Spleen (tissue), 11 donors: Measurements from ENCODE around the gene ADGRB2. TPM values are rescaled to one million over a fixed set of nuclear protein-coding genes. Genes with fewer than 3 reads are reported as not detected.

ENCODE experiments used
- DNase-seq: peaks from one replicate; pipeline ENCODE4 v3.0.0-alpha.2; 2020
- H3K27ac ChIP-seq, 8 donors: fragments of 200-600 bp; sonication (generic) in 7 of 8; 1 replicate in 4 of 8; 2 replicates in 4 of 8; pipeline versions ENCODE4 v1.5.0 to v1.8.0; 2016 to 2021; ENCODE audit warnings: inconsistent platforms in 4 of 8, mild to moderate bottlenecking in 4 of 8, moderate library complexity in 1 of 8
- H3K27me3 ChIP-seq, 7 donors: fragments of 200-600 bp; sonication (generic) in 6 of 7; replicated peaks in 1 of 7; 1 replicate in 4 of 7; 2 replicates in 3 of 7; pipeline versions ENCODE4 v1.5.0 to v1.8.0; 2016 to 2021; ENCODE audit warnings: inconsistent platforms in 3 of 7, mild to moderate bottlenecking in 1 of 7
- H3K36me3 ChIP-seq, 6 donors: fragments of 200-600 bp; sonication (generic) in 5 of 6; 1 replicate in 4 of 6; 2 replicates in 2 of 6; pipeline versions ENCODE4 v1.5.0 to v1.8.0; 2016 to 2021; ENCODE audit warnings: inconsistent platforms in 2 of 6
- H3K4me1 ChIP-seq, 6 donors: fragments of 200-600 bp; sonication (generic) in 5 of 6; 1 replicate in 3 of 6; 2 replicates in 3 of 6; pipeline versions ENCODE4 v1.5.0 to v1.8.0; 2016 to 2021; ENCODE audit warnings: inconsistent platforms in 3 of 6
- H3K4me3 ChIP-seq, 8 donors: fragments of 200-600 bp; sonication (generic) in 7 of 8; 1 replicate in 4 of 8; 2 replicates in 4 of 8; pipeline versions ENCODE4 v1.5.0 to v1.8.0; 2016 to 2021; ENCODE audit warnings: inconsistent platforms in 4 of 8, mild to moderate bottlenecking in 4 of 8, moderate library complexity in 2 of 8
- H3K9me3 ChIP-seq, 8 donors: fragments of 200-600 bp; sonication (generic) in 7 of 8; 1 replicate in 4 of 8; 2 replicates in 4 of 8; pipeline versions ENCODE4 v1.5.0 to v1.8.0; 2016 to 2021; ENCODE audit warnings: inconsistent platforms in 4 of 8
- CTCF ChIP-seq, 11 experiments: fragments of 200-600 bp in 7 of 11; fragments of 450-650 bp in 4 of 11; sonication (generic) in 4 of 11; IDR thresholded peaks in 8 of 11; conservative IDR thresholded peaks in 3 of 11; 1 replicate in 7 of 11; 2 replicates in 4 of 11; pipeline versions ENCODE4 v1.4.0 to v1.8.0; 2016 to 2021; ENCODE audit warnings: antibody characterized with exemption in 11 of 11, inconsistent platforms in 4 of 11, mild to moderate bottlenecking in 1 of 11
- POLR2A ChIP-seq, 3 donors: fragments of 450-650 bp; IDR thresholded peaks; one replicate each; pipeline ENCODE4 v1.5.1; 2017; ENCODE audit warnings: antibody characterized with exemption in 3 of 3, mild to moderate bottlenecking in 1 of 3
- POLR2AphosphoS5 ChIP-seq, 3 donors: sonication (generic); formaldehyde crosslinking; IDR thresholded peaks; one replicate each; pipeline ENCODE4 v1.5.1; 2017; ENCODE audit warnings: antibody characterized with exemption in 3 of 3
- WGBS, 5 donors: extraction: QIAGEN DNeasy Blood & Tissue Kit in 3 of 5; methylation state at CpG; one replicate each; pipeline versions ENCODE4 v1.1.5 to v1.1.7; 2013 to 2018; 5-methylcytosine and 5-hydroxymethylcytosine counted together
- intact Hi-C: fragments of 100-400 bp; cut with DNase I; formaldehyde crosslinking; loops from one replicate; pipeline ENCODE4 v1.15.0; 2023; ENCODE audit warnings: low total_unique reads
- polyA plus RNA-seq, 3 donors: library from polyadenylated mRNA; stranded (reverse); fragments of 200-250 nt; gene quantifications; one replicate each; pipeline ENCODE4 v1.2.1, GENCODE V29; 2013
- total RNA-seq, 7 donors: library from RNA; depleted of rRNA in 3 of 7; stranded (reverse); fragments of >200 nt in 3 of 7; fragmentation: NEBNext Ultra II Directional in 4 of 7; extraction: Animal tissue kit (Norgen Biotek cat#: 25700) in 4 of 7; gene quantifications; one replicate each; pipeline versions ENCODE4 v1.1.0 to v1.2.1, GENCODE V29; 2016 to 2021
- donor health status: healthy with polysubstance abuse.
- donor health status: DM: no; HTN: no; CAD: no; lungs with moderate emphysema.
- donor health status: DM: no; HTN: no; CAD: no.
- donor health status: Bipolar disorder and iron deficiency.
- donor health status: healthy.
- donor health status: DM: no; HTN: no; CAD: no.
- donor health status: DM: yes; HTN: yes; CAD: no.

The ADGRB2 gene
- total and polyA plus RNA-seq, 10 donors, result 0.52 to 5.1 (median 1.5) TPM

- Histone ChIP-seq H3K4me3 (no peak overlapping the region), H3K36me3 (no peaks in the 10 kb centered on the region), H3K27ac (no peak overlapping the region), H3K27me3 (peaks cover 0 to 12% (median 0%) of the 10 kb centered on the region in 7 donors), H3K4me1 (peaks cover 0 to 70% (median 65%) of the 10 kb centered on the region in 6 donors), H3K9me3 (no peaks in the 10 kb centered on the region)
- no peak for DNase-seq
- no peak for TF ChIP-seq POLR2AphosphoS5 (IDR thresholded peaks at IDR 0.05)
- no peak for TF ChIP-seq POLR2A (IDR thresholded peaks at IDR 0.05)
- no peak for TF ChIP-seq CTCF (IDR thresholded peaks at IDR 0.05 in 8 of 11, conservative IDR thresholded peaks at IDR 0.05 in 3 of 11)
- WGBS, 5 donors, result 61 to 74% (median 65%) methylated on average over 4 of the region's 4 CpGs
- intact Hi-C loops, result no loop called here
Observed at GRCh38 chr1:31748365-31748764, 15.8 kb downstream of the ADGRB2 start.

DNA sequence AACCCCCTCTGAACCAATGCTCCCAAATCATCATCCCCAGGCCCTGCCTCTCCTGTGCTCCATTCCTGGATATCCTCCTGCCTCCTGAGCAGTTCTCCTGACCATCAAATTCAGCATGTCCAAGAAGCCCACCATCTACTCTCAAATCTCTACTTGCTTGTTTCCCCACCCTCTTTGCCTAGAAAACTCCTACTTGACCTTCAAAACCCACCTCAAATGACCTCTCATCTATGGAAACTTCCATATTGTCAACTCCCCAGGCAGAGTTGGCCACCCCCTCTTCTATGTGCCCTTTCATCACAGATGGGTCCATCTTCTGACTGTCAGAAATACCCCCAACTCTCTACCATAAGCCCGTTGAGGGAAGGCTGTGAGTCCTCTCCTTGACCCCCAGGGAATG lies 16.8 kb downstream of the ADGRB2 start:
- intact Hi-C loops, result no loop called here
- H3K4me1 ChIP-seq, result peaks cover 0 to 61% (median 55%) of the 10 kb centered on the region in 6 donors
- TF ChIP-seq POLR2AphosphoS5 (IDR thresholded peaks at IDR 0.05) (no peak), CTCF (IDR thresholded peaks at IDR 0.05 in 8 of 11, conservative IDR thresholded peaks at IDR 0.05 in 3 of 11) (no peak), POLR2A (IDR thresholded peaks at IDR 0.05) (no peak)
- no peak overlapping the region for H3K27ac ChIP-seq
- peaks cover 0 to 12% (median 0%) of the 10 kb centered on the region in 7 donors for H3K27me3 ChIP-seq
- DNase-seq, result no peak
- H3K4me3 ChIP-seq, result no peak overlapping the region
- no peaks in the 10 kb centered on the region for H3K9me3 ChIP-seq
- no peaks in the 10 kb centered on the region for H3K36me3 ChIP-seq
- WGBS, 5 donors, result 74 to 95% (median 86%) methylated on average over 1 of the region's 1 CpG

- no peak for DNase-seq
- Histone ChIP-seq H3K4me3 (no peak overlapping the region), H3K27ac (peak overlapping the region in 1 of 8 donors; percentile 24), H3K9me3 (no peaks in the 10 kb centered on the region), H3K4me1 (peaks cover 0 to 55% (median 48%) of the 10 kb centered on the region in 6 donors), H3K27me3 (peaks cover 0 to 12% (median 0%) of the 10 kb centered on the region in 7 donors), H3K36me3 (no peaks in the 10 kb centered on the region)
- WGBS, 5 donors, result 56 to 71% (median 65%) methylated on average over 7 of the region's 7 CpGs
- intact Hi-C loops, result no loop called here
- TF ChIP-seq CTCF (IDR thresholded peaks at IDR 0.05 in 8 of 11, conservative IDR thresholded peaks at IDR 0.05 in 3 of 11), result no peak
- no peak for TF ChIP-seq POLR2AphosphoS5 (IDR thresholded peaks at IDR 0.05)
- no peak for TF ChIP-seq POLR2A (IDR thresholded peaks at IDR 0.05)
Observed at GRCh38 chr1:31746687-31747086, 17.5 kb downstream of the ADGRB2 start.

- no peak overlapping the region for H3K4me3 ChIP-seq
- peaks cover 0 to 49% (median 43%) of the 10 kb centered on the region in 6 donors for H3K4me1 ChIP-seq
- no peaks in the 10 kb centered on the region for H3K36me3 ChIP-seq
- intact Hi-C loops, result no loop called here
- H3K27ac ChIP-seq, result peak overlapping the region in 1 of 8 donors; percentile 47
- DNase-seq, result no peak
- H3K27me3 ChIP-seq, result peaks cover 0 to 12% (median 0%) of the 10 kb centered on the region in 7 donors
- 52 to 73% (median 59%) methylated on average over 15 of the region's 15 CpGs for WGBS, 5 donors
- TF ChIP-seq CTCF (IDR thresholded peaks at IDR 0.05 in 8 of 11, conservative IDR thresholded peaks at IDR 0.05 in 3 of 11) (peak in 1 of 11 experiments; percentile 2), POLR2A (IDR thresholded peaks at IDR 0.05) (no peak)
- no peaks in the 10 kb centered on the region for H3K9me3 ChIP-seq
Observed at GRCh38 chr1:31745946-31746670, 18.0 kb downstream of the ADGRB2 start.
